ENCODE data around the gene FGF3.

GRCh38 chr11:69843529-69843921 lies 24.3 kb upstream of the FGF3 start:
- TF ChIP-seq CTCF (IDR thresholded peaks at IDR 0.05) (no peak), EP300 (IDR thresholded peaks at IDR 0.05) (no peak), POLR2A (IDR thresholded peaks at IDR 0.05) (no peak)
